NCI-H2029 (cell line): ENCODE data around the gene ZBTB14.

Experiments used
- DNase-seq: peaks from one replicate; lab custom pipeline; 2025; lab: John Stamatoyannopoulos, UW

ZBTB14 gene

GRCh38 chr18:5294113-5294456 is 1.4 kb downstream of the ZBTB14 start:
- DNase-seq, result no peak

DNA sequence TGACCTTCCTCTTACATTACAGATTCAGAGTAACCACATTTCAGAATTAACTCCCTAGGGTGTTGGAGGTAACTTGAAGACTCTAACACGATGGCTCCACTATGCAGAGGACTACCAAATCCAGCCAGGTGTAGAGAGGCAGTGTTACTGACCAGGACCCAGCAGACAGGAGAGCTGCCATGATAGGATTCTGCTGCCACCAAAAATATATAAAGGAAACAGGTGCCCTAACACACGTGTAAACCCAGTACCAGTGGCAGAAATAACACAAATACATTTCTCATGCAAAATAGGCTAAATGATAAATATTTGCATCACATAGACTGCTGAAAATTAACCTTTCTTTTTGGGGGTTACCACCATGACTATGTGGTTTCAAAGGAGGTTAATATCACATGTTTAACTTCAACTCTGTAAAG is 7.0 kb downstream of the ZBTB14 start:
- DNase-seq, result no peak

DNA sequence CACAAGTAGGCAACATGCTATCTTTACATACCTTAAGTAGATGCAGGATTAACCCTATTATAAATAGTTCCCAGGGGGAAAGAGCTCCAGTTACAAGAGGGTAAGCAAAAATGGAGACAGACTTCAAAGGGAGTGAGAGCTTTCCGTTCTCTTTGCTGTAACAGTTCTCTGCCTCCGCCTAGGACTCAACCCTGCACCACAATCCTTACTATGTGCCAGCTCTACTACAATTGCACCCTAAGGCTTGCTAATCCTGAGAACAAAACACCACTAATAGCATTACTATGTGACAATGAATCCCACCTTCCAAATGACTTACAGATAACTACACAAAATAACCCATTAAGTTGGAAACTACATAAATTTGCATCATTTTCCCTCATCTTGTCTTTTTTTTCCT is 7.7 kb downstream of the ZBTB14 start:
- DNase-seq, result no peak

GRCh38 chr18:5286525-5286924 is 9.0 kb downstream of the ZBTB14 start:
- DNase-seq, result no peak

DNA sequence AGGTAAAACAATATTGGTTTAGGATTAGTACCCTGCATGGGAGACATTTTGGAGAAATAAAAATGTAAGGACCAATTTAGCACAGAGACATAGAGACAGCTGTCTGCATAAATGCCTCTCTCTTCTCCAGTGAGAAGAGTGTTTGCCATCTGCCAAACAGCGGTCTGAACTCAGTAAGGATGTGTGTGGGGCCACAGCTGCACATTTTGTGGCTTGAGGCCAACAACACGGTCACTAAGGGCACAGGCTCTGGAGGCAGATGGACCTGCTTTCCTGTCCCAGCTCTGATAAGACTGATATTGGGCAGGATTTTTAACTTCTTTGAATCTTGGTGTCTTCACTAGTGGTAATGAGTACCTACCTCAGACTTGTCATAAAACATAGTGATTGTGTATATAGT is 10.2 kb downstream of the ZBTB14 start:
- DNase-seq, result peak; percentile 74

DNA sequence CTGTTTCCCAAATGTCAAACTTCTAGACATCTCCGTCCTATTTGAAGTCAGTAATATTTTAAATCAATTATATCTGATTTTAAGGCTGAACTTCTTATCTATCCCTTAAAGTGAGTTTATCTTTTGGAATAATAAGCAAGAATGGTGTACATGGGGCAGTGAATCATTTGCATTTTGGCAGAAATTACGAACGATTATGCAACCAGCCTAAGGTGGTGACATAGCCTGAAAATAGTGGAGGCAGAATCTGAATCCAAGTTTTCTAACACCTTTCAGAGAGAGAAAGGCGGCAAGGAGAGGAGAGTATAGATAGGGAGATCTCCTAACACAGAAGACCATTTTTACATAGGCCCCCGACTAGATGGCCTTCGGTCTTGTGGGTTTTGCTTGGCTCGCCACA is 10.7 kb downstream of the ZBTB14 start:
- no peak for DNase-seq

DNA sequence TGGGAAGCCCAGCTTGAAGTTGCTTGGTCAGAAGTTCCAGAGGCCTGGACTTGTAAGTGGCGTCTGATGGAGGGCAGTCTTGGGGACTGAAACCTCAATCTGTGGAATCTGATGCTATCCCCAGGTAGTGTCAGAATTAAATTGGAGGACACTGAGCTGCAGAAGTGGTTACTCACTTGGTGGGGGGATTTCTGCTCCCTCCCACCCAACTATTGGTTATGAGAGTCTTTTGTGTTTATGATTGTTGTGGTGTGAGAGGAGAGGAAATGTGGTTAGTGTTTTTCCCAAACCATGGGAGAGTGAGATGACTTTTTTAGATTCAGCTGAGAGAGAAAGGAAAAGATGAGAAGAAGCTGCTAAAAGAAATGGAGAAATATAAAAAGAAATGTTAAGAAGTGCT is 12.8 kb downstream of the ZBTB14 start:
- DNase-seq, result no peak

- no peak for DNase-seq
These were observed 18.6 kb downstream of the ZBTB14 start for GRCh38 chr18:5276947-5277346.

DNA sequence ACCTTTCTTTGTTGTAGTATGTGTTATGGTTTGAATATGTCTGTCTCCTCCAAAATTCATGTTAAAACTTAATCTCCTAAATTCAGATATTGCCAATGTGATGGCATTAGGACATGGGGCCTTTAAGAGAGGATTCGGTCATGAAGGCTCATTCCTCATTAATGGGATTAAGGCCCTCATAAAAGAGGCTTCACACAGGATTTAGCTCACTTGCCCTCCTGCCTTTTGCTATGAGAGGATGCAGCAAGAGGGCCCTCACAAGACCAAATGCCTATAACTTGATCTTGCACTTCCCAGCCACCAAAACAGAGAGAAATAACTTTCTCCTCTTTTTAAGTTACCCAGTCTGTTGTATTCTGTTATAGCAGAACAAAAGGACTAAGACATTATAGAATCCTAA is 19.7 kb downstream of the ZBTB14 start:
- no peak for DNase-seq

DNA sequence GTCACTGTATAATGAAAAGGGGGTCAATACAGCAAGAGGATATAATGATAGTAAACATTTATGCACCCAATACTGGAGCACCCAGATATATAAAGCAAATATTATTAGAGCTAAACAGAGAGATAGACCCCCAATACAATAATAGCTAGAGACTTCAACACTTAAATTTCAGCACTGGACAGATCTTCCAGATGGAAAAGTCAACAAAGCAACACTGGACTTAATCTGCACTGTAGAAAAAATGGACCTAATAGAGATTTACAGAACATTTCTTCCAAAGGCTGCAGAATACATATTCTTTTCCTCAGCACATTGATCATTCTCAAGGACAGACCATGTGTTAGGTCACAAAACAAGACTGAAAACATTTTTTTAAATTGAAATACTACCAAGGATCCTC is 26.7 kb downstream of the ZBTB14 start:
- DNase-seq, result no peak

GRCh38 chr18:5266721-5267120 is 28.8 kb downstream of the ZBTB14 start:
- no peak for DNase-seq

GRCh38 chr18:5253910-5254309 is 41.6 kb downstream of the ZBTB14 start:
- no peak for DNase-seq

DNA sequence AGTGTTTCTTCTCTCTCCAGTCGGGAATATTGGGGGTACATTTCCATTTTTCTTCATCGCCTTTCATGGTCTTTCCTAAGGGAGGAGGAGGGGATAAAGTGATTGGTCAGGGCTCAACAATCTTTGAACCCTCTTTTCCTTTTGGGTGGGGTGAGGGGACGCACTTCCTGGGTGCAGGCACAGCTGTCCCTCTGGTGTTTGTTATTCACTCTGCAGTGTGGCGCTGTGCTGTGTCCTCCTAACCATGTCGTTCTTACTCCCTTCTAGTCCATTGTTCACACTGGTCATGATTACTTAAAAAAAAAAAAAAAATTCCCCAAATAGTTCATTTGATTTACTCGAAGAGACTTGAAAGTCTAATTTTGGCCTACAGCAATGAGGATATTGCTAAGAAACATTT is 44.4 kb downstream of the ZBTB14 start:
- DNase-seq, result no peak

- DNase-seq, result no peak
These were observed 44.9 kb downstream of the ZBTB14 start for GRCh38 chr18:5250603-5251002.

DNA sequence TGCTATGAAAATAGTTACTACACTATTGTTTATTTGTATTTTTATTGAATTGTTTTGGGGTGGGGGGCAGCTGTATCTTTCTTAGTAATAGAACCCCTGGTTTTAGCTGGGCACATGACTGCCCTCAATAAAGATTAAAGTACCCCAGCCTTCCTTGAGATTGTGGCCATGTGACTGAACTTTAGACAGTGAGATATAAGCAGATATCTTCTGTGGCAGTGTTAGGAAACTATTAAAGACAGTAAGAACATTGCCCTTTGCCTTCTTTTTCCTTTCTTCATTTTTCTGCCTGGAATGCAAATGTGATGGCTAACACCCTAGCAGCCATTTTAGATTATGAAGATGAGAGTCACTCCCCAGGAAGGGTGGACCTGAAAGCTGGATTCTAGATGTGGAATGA is 50.6 kb downstream of the ZBTB14 start:
- no peak for DNase-seq

- no peak for DNase-seq
These were observed 56.1 kb downstream of the ZBTB14 start for GRCh38 chr18:5239447-5239846.
